Measurements from ENCODE around the gene PPIA. TPM values are rescaled to one million over a fixed set of nuclear protein-coding genes. Genes with fewer than 3 reads are reported as not detected.
"Not testable (repeated sequence)": the region's sequence is repeated elsewhere in the genome, so short reads cannot be mapped to it uniquely, and the experiment has no call there.

Gene PPIA
- total and polyA plus RNA-seq, 9 donors: 718 to 1,341 (median 860) TPM

- DNase-seq: peak; percentile 69
- H3K4me3 ChIP-seq (ENCODE audit: low read length): no peak overlapping the region
These were observed 27.7 kb upstream of the PPIA start for GRCh38 chr7:44768628-44769371.

DNA sequence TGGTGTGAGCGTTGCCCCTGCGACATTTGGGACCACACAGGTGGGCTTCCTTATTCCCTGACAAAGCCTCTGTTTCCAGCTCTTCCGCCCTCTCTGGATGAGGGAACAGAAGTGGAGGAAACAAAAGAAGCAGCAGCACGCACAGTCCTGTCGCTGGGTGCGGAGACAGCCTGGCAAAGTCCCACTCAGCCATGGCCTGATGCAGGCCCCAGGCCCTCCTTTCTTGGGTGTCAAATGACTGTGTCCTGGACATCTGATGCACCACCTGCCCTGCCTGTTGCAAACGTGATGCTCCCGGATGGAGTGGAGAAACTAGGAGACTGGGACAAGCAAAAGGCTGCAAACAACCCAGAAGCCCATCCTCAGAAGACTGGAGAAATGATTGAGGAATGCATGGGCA lies 27.1 kb upstream of the PPIA start:
- no peaks in the 10 kb centered on the region for H3K27me3 ChIP-seq (ENCODE audit: control insufficient read depth, insufficient read depth, low read length)
- H3K4me1 ChIP-seq (ENCODE audit: control insufficient read depth, insufficient read depth, low read length): peaks cover 45% of the 10 kb centered on the region
- peaks cover 36% of the 10 kb centered on the region for H3K36me3 ChIP-seq (ENCODE audit: control insufficient read depth, insufficient read depth, low read length)
- H3K4me3 ChIP-seq (ENCODE audit: low read length): no peak overlapping the region
- DNase-seq: peak; percentile 58
- no peaks in the 10 kb centered on the region for H3K9me3 ChIP-seq (replicated peaks; ENCODE audit: control insufficient read depth, low read depth, low read length)
- WGBS (ENCODE audit: insufficient coverage): 39% methylated on average over 7 of the region's 8 CpGs
- peak overlapping the region; percentile 95 for H3K27ac ChIP-seq (ENCODE audit: low read length)

More at GRCh38 chr7:44768628-44769371, 27.7 kb upstream of the PPIA start:
- H3K27me3 ChIP-seq (ENCODE audit: control insufficient read depth, insufficient read depth, low read length): no peaks in the 10 kb centered on the region
- H3K27ac ChIP-seq (ENCODE audit: low read length): peak overlapping the region; percentile 95
- 21% methylated on average over 11 of the region's 11 CpGs for WGBS (ENCODE audit: insufficient coverage)
- H3K9me3 ChIP-seq (replicated peaks; ENCODE audit: control insufficient read depth, low read depth, low read length): no peaks in the 10 kb centered on the region
- peaks cover 45% of the 10 kb centered on the region for H3K4me1 ChIP-seq (ENCODE audit: control insufficient read depth, insufficient read depth, low read length)
- H3K36me3 ChIP-seq (ENCODE audit: control insufficient read depth, insufficient read depth, low read length): peaks cover 42% of the 10 kb centered on the region

DNA sequence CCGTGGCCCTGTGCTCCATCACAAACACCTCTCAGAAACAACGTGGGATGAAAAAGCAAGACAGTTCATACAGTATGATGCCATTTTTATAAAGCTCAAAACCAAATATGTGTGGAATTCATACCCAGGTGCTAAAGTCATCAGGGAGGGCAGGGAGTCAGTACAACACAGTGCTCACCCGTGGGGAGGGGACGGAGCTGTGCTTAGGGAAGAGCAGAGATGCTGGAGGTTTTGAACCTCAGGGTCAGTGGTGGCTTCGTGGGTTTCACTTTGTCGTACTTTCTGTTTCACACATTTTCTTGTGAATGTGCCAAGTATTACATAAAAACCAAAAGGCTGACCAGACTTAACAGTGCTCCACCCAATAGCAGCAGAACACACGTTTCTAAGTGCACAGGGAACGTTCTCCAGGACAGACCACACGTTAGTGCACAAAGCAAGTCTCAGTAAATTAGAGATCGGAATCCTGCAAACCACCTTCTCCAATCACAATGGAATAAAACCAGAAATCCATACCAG lies 26.6 kb upstream of the PPIA start:
- H3K9me3 ChIP-seq (replicated peaks; ENCODE audit: control insufficient read depth, low read depth, low read length): no peaks in the 10 kb centered on the region
- H3K27ac ChIP-seq (ENCODE audit: low read length): peak overlapping the region; percentile 95
- no peaks in the 10 kb centered on the region for H3K27me3 ChIP-seq (ENCODE audit: control insufficient read depth, insufficient read depth, low read length)
- H3K4me3 ChIP-seq (ENCODE audit: low read length): no peak overlapping the region
- H3K36me3 ChIP-seq (ENCODE audit: control insufficient read depth, insufficient read depth, low read length): peaks cover 31% of the 10 kb centered on the region
- WGBS (ENCODE audit: insufficient coverage): 0% methylated on average over 1 of the region's 10 CpGs
- peak; percentile 80 for DNase-seq
- H3K4me1 ChIP-seq (ENCODE audit: control insufficient read depth, insufficient read depth, low read length): peaks cover 45% of the 10 kb centered on the region

GRCh38 chr7:44771358-44771757 lies 25.1 kb upstream of the PPIA start:
- Histone ChIP-seq H3K27me3 (ENCODE audit: control insufficient read depth, insufficient read depth, low read length) (peaks cover 2% of the 10 kb centered on the region), H3K4me1 (ENCODE audit: control insufficient read depth, insufficient read depth, low read length) (peaks cover 43% of the 10 kb centered on the region), H3K27ac (ENCODE audit: low read length) (no peak overlapping the region), H3K36me3 (ENCODE audit: control insufficient read depth, insufficient read depth, low read length) (peaks cover 16% of the 10 kb centered on the region), H3K4me3 (ENCODE audit: low read length) (no peak overlapping the region), H3K9me3 (replicated peaks; ENCODE audit: control insufficient read depth, low read depth, low read length) (no peaks in the 10 kb centered on the region)
- DNase-seq: no peak
- 83% methylated on average over 1 of the region's 3 CpGs for WGBS (ENCODE audit: insufficient coverage)

- Histone ChIP-seq H3K9me3 (replicated peaks; ENCODE audit: control insufficient read depth, low read depth, low read length) (no peaks in the 10 kb centered on the region), H3K36me3 (ENCODE audit: control insufficient read depth, insufficient read depth, low read length) (peaks cover 5% of the 10 kb centered on the region), H3K4me3 (ENCODE audit: low read length) (no peak overlapping the region), H3K4me1 (ENCODE audit: control insufficient read depth, insufficient read depth, low read length) (peaks cover 32% of the 10 kb centered on the region), H3K27ac (ENCODE audit: low read length) (no peak overlapping the region), H3K27me3 (ENCODE audit: control insufficient read depth, insufficient read depth, low read length) (peaks cover 2% of the 10 kb centered on the region)
- no peak for DNase-seq
- 89% methylated on average over 4 of the region's 6 CpGs for WGBS (ENCODE audit: insufficient coverage)
These were observed 24.0 kb upstream of the PPIA start for GRCh38 chr7:44772440-44772839.

- peaks cover 28% of the 10 kb centered on the region for H3K4me1 ChIP-seq (ENCODE audit: control insufficient read depth, insufficient read depth, low read length)
- 65% methylated on average over 7 of the region's 10 CpGs for WGBS (ENCODE audit: insufficient coverage)
- H3K9me3 ChIP-seq (replicated peaks; ENCODE audit: control insufficient read depth, low read depth, low read length): no peaks in the 10 kb centered on the region
- H3K36me3 ChIP-seq (ENCODE audit: control insufficient read depth, insufficient read depth, low read length): peaks cover under 1% of the 10 kb centered on the region
- DNase-seq: no peak
- H3K27me3 ChIP-seq (ENCODE audit: control insufficient read depth, insufficient read depth, low read length): peaks cover 2% of the 10 kb centered on the region
- no peak overlapping the region for H3K4me3 ChIP-seq (ENCODE audit: low read length)
- H3K27ac ChIP-seq (ENCODE audit: low read length): no peak overlapping the region
These were observed 23.6 kb upstream of the PPIA start for GRCh38 chr7:44772867-44773266.

DNA sequence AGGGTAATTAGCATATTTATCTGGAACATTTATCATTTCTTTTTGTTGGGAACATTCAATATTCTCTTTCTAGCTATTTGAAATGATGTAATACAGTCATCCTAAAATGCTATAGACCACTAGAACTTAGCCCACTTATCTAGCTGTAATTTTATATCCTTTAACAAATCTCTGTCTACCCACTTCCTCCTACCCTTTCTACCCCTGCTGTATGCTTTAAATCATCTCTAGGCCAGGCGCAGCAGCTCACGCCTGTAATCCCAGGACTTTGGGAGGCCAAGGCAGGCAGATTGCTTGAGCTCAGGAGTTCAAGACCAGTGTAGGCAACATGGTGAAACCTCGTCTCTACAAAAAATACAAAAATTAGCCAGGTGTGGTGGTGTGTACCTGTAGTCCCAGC lies 22.0 kb upstream of the PPIA start:
- not testable (repeated sequence) for H3K36me3 ChIP-seq (ENCODE audit: control insufficient read depth, insufficient read depth, low read length); H3K4me3 ChIP-seq (ENCODE audit: low read length); H3K27ac ChIP-seq (ENCODE audit: low read length); H3K27me3 ChIP-seq (ENCODE audit: control insufficient read depth, insufficient read depth, low read length); H3K9me3 ChIP-seq (replicated peaks; ENCODE audit: control insufficient read depth, low read depth, low read length); DNase-seq
- peaks cover 12% of the 10 kb centered on the region for H3K4me1 ChIP-seq (ENCODE audit: control insufficient read depth, insufficient read depth, low read length)
- 40% methylated on average over 1 of the region's 3 CpGs for WGBS (ENCODE audit: insufficient coverage)

- Histone ChIP-seq H3K4me1 (ENCODE audit: control insufficient read depth, insufficient read depth, low read length) (peaks cover 2% of the 10 kb centered on the region), H3K36me3 (ENCODE audit: control insufficient read depth, insufficient read depth, low read length) (no peaks in the 10 kb centered on the region), H3K4me3 (ENCODE audit: low read length) (no peak overlapping the region), H3K9me3 (replicated peaks; ENCODE audit: control insufficient read depth, low read depth, low read length) (no peaks in the 10 kb centered on the region), H3K27ac (ENCODE audit: low read length) (no peak overlapping the region), H3K27me3 (ENCODE audit: control insufficient read depth, insufficient read depth, low read length) (peaks cover 2% of the 10 kb centered on the region)
- WGBS (ENCODE audit: insufficient coverage): 71% methylated on average over 3 of the region's 6 CpGs
- no peak for DNase-seq
These were observed 20.9 kb upstream of the PPIA start for GRCh38 chr7:44775383-44776107.

DNA sequence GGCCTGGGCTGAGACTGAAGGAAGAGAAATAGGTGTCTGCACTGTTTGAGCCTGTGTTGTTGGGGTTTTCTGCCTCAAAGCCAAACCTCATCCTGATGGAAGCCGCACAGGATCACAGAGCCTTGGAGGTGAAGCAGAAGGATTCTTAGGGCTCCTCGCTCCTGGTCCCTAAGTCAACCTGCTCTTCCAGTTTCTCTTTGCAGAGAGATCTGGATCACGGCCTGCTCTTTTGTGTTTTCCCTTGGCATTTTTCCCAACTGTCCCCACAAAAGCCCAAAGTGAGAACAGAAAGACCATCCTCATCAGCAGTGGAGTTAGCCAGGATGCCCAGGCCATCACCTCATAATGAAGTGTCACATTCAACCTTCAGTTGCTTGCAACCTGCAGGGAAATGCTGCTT lies 20.3 kb upstream of the PPIA start:
- Histone ChIP-seq H3K27me3 (ENCODE audit: control insufficient read depth, insufficient read depth, low read length) (peaks cover 2% of the 10 kb centered on the region), H3K27ac (ENCODE audit: low read length) (no peak overlapping the region), H3K4me1 (ENCODE audit: control insufficient read depth, insufficient read depth, low read length) (no peaks in the 10 kb centered on the region), H3K4me3 (ENCODE audit: low read length) (no peak overlapping the region), H3K36me3 (ENCODE audit: control insufficient read depth, insufficient read depth, low read length) (no peaks in the 10 kb centered on the region), H3K9me3 (replicated peaks; ENCODE audit: control insufficient read depth, low read depth, low read length) (no peaks in the 10 kb centered on the region)
- WGBS (ENCODE audit: insufficient coverage): 58% methylated on average over 3 of the region's 3 CpGs
- no peak for DNase-seq

GRCh38 chr7:44782460-44782859 lies 14.0 kb upstream of the PPIA start:
- H3K4me3 ChIP-seq (ENCODE audit: low read length): no peak overlapping the region
- no peaks in the 10 kb centered on the region for H3K36me3 ChIP-seq (ENCODE audit: control insufficient read depth, insufficient read depth, low read length)
- H3K9me3 ChIP-seq (replicated peaks; ENCODE audit: control insufficient read depth, low read depth, low read length): peaks cover 5% of the 10 kb centered on the region
- no peaks in the 10 kb centered on the region for H3K27me3 ChIP-seq (ENCODE audit: control insufficient read depth, insufficient read depth, low read length)
- DNase-seq: no peak
- H3K27ac ChIP-seq (ENCODE audit: low read length): no peak overlapping the region
- no peaks in the 10 kb centered on the region for H3K4me1 ChIP-seq (ENCODE audit: control insufficient read depth, insufficient read depth, low read length)
- WGBS (ENCODE audit: insufficient coverage): 100% methylated on average over 1 of the region's 1 CpG

All from muscle of leg (tissue), 11 donors.